ENCODE data around the gene TRIP13. TPM values are rescaled to one million over a fixed set of nuclear protein-coding genes. Genes with fewer than 3 reads are reported as not detected.

Gene TRIP13
- total RNA-seq, 3 donors from 2014 or later = 0.96 to 2.3 (median 1.5) TPM

DNA sequence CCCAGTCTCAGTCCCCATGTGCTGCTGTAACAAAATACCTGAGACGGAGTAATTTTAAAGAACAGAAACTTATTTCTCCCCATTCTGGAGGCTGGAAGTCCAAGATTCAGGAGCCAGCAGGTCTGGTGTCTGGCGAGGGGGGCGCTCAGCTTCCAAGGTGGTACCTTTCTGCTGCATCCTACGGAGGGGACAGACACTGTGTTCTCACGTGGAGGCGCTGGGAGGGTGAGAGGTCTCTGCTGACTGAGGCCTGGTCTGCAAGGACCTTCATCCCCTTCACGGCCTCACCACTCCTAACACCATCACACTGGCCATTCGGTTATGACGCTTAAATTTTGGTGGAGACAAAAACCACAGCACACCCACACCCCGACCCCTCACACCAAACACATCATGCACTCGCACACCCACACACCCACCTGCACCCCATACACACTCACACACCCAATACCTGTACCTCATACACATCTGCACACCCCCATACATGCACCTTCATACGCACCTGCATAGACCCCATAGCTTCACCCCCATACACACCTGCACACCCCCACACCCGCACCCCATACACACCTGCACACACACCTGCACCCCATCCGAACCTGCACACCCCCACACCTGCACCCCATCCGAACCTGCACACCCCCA is 32.1 kb upstream of the TRIP13 start:
- Histone ChIP-seq H3K36me3 (no peaks in the 10 kb centered on the region), H3K4me1 (no peaks in the 10 kb centered on the region), H3K4me3 (no peak overlapping the region), H3K9me3 (no peaks in the 10 kb centered on the region), H3K27ac (no peak overlapping the region), H3K27me3 (no peaks in the 10 kb centered on the region)
- TF ChIP-seq POLR2AphosphoS5 (IDR thresholded peaks at IDR 0.05) (no peak), POLR2A (IDR thresholded peaks at IDR 0.05) (no peak)
- TF ChIP-seq, protein P1, sequence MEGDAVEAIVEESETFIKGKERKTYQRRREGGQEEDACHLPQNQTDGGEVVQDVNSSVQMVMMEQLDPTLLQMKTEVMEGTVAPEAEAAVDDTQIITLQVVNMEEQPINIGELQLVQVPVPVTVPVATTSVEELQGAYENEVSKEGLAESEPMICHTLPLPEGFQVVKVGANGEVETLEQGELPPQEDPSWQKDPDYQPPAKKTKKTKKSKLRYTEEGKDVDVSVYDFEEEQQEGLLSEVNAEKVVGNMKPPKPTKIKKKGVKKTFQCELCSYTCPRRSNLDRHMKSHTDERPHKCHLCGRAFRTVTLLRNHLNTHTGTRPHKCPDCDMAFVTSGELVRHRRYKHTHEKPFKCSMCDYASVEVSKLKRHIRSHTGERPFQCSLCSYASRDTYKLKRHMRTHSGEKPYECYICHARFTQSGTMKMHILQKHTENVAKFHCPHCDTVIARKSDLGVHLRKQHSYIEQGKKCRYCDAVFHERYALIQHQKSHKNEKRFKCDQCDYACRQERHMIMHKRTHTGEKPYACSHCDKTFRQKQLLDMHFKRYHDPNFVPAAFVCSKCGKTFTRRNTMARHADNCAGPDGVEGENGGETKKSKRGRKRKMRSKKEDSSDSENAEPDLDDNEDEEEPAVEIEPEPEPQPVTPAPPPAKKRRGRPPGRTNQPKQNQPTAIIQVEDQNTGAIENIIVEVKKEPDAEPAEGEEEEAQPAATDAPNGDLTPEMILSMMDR (IDR thresholded peaks at IDR 0.05) = no peak
- no peak for DNase-seq (ENCODE audit: low spot score in 2 of 2)
- intact Hi-C loops (cut with DNase I; ENCODE audit: low total_unique reads) = no loop called here

DNA sequence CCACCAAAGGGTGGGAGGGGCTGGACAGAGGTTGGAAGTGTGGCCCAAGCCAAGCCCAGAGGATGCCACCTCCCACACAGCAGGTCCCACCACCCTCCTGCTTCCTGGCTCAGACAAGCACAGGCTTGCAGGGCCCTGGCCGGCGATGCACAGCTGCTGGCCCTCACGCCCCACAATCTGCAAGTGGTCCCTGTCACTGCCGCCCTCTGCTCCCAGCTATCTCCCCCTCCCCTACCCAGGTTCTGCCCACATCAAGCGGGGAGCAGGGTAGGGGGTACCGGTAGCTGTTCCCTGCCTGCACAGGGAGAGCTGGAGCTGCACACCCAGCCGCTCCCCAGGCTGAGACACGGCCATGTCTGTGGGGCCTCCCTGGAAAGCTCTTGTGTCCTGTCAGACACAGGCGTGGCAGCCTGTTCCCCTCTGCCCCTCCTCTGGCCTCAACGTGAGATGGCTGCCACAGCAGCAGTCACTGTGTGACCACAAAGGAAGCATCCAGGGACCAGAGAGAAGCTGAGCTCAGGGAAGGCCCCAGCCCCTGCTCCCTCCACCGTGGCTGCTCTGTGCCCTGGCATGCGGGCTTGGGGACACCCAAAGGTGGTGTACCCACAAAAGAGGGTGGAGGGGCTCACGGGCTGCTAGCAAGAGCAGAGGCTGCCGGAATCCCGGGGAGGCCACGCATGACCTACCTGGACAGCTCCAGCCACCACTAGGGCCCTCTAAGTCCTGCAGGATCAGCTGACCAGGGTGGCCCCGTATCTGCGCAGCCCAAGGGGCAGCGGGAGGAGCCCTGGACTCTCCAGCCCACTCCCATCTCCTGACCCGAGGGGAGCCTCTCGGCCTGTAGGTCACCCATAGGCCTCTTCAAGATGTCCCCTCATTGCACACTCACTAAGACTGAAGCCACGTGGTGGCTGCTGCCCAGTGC is 31.0 kb upstream of the TRIP13 start:
- no peaks in the 10 kb centered on the region for H3K36me3 ChIP-seq
- DNase-seq (ENCODE audit: low spot score in 2 of 2) = no peak
- no peak for TF ChIP-seq POLR2A (IDR thresholded peaks at IDR 0.05)
- TF ChIP-seq, protein P1 (IDR thresholded peaks at IDR 0.05) = no peak
- no peak for TF ChIP-seq POLR2AphosphoS5 (IDR thresholded peaks at IDR 0.05)

DNA sequence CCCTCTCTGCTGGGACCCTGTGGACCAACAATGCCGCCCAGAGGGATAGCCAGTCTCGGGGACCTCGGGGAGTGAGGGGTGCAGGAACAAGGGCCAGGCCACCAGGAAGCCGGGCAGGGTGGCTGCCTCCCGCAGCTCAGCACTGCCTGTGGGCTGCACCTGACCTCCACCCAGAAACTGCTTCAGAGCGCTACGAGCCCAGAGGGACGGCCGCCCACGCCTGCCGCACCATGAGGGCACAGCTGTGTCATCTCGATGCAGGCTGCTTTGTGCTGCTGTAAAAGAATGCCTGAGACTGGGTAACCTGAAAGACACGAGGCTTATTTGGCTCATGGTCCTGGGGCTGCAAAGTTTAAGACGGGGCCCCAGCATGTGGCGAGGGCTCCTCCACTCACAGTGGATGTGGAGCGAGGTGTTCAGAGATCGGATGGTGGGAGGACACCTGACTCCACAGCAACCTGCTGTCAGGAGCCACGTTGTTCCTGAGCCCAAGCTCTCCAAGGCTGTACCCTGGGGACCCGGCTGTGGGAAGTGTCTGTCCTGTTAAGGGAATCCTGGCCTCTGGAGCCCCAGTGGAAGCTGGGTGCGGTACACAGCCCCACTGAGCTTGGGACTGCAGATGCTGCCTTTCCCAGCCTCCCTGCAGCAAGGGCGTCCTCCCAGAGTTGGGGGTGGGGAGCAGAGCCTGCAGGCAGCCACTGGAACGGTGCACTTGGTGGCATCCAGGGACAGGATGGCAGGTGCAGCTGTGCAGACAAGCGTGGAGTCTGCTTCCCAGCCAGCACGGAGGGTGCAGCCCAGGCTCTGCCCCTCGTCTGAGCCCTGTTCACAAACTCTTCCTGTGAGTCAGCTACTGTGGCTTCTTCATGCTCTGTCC is 30.1 kb upstream of the TRIP13 start:
- Histone ChIP-seq H3K4me3 (no peak overlapping the region), H3K4me1 (no peaks in the 10 kb centered on the region), H3K36me3 (no peaks in the 10 kb centered on the region), H3K27ac (no peak overlapping the region), H3K9me3 (no peaks in the 10 kb centered on the region), H3K27me3 (no peaks in the 10 kb centered on the region)
- DNase-seq (ENCODE audit: low spot score in 2 of 2) = no peak
- intact Hi-C loops (cut with DNase I; ENCODE audit: low total_unique reads) = no loop called here
- TF ChIP-seq POLR2A (IDR thresholded peaks at IDR 0.05) (no peak), POLR2AphosphoS5 (IDR thresholded peaks at IDR 0.05) (no peak)
- TF ChIP-seq, protein P1 (IDR thresholded peaks at IDR 0.05) = no peak

More for the DNA sequence above, 31.0 kb upstream of the TRIP13 start:
- no peaks in the 10 kb centered on the region for H3K9me3 ChIP-seq
- H3K27ac ChIP-seq = no peak overlapping the region
- intact Hi-C loops (cut with DNase I; ENCODE audit: low total_unique reads) = no loop called here
- H3K4me1 ChIP-seq = no peaks in the 10 kb centered on the region
- no peak overlapping the region for H3K4me3 ChIP-seq
- H3K27me3 ChIP-seq = no peaks in the 10 kb centered on the region

DNA sequence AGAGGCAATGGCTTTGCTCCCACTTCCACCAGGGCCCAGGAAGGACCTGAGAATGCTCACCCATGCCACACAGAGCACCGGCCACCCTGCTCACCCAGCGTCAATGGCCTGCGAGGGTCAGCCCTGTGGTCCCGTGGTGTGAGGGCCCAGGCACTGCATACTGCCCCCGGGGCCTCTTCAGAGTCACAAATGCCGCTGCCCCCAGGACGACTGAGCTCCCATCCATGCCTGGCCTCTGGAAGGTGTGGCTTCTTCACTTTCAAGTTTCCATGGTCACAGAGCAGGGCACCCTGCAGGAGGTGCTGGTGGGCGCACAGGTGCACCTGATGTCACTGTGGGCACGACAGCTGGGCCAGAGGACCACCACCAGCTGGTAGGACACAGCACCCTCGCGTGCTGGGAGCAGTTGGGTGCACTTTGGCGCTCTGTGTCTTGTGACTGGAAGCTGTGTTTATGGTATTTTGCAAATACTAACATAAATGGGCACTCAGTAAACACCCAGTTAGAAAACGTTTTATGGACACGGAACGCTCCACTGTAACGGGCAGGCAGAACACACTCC is 29.4 kb upstream of the TRIP13 start:
- intact Hi-C loops (cut with DNase I; ENCODE audit: low total_unique reads) = no loop called here
- no peak for TF ChIP-seq POLR2AphosphoS5 (IDR thresholded peaks at IDR 0.05)
- TF ChIP-seq POLR2A (IDR thresholded peaks at IDR 0.05) = no peak
- TF ChIP-seq, protein P1 (IDR thresholded peaks at IDR 0.05) = no peak
- Histone ChIP-seq H3K9me3 (no peaks in the 10 kb centered on the region), H3K27me3 (no peaks in the 10 kb centered on the region), H3K4me3 (no peak overlapping the region), H3K36me3 (peaks cover 6% of the 10 kb centered on the region), H3K4me1 (no peaks in the 10 kb centered on the region), H3K27ac (no peak overlapping the region)
- DNase-seq (ENCODE audit: low spot score in 2 of 2) = no peak
